RWPE2 (cell line): ENCODE results near the gene MRPL36.
A peak's percentile ranks its signal among the peaks of the same experiment; 100 is the strongest.

Experiments used
- ATAC-seq: fragments of 200-7000 bp; cut with Tn5 transposase; 3 replicates; pipeline ENCODE4 v1.9.1; 2021; ENCODE audit warnings: low read depth
- DNase-seq: peaks from one replicate; pipeline ENCODE4 v3.0.0-alpha.2; 2020; ENCODE audit warnings: low spot score
- H3K27ac ChIP-seq: fragments of 450-650 bp; 2 replicates; pipeline ENCODE4 v1.5.1; 2017; ENCODE audit warnings: mild to moderate bottlenecking; ENCODE audit not compliant: poor library complexity, severe bottlenecking
- H3K27me3 ChIP-seq: fragments of 250-450 bp; sonication (Bioruptor Pico); 2 replicates; pipeline ENCODE4 v1.5.1; 2021; ENCODE audit warnings: mild to moderate bottlenecking, moderate library complexity; ENCODE audit not compliant: insufficient read depth, poor library complexity, severe bottlenecking
- H3K36me3 ChIP-seq: fragments of 250-450 bp; sonication (Bioruptor Pico); 2 replicates; pipeline ENCODE4 v1.5.1; 2020; ENCODE audit warnings: low read depth, mild to moderate bottlenecking, moderate library complexity
- H3K4me1 ChIP-seq: fragments of 250-450 bp; sonication (Bioruptor Pico); 2 replicates; pipeline ENCODE4 v1.5.1; 2021; ENCODE audit warnings: mild to moderate bottlenecking, moderate library complexity; ENCODE audit not compliant: insufficient read depth, poor library complexity, severe bottlenecking
- H3K4me3 ChIP-seq: fragments of 250-450 bp; sonication (Bioruptor Pico); 2 replicates; pipeline ENCODE4 v1.5.1; 2021; ENCODE audit warnings: mild to moderate bottlenecking, moderate library complexity; ENCODE audit not compliant: severe bottlenecking
- H3K9me3 ChIP-seq: fragments of 250-450 bp; sonication (Bioruptor Pico); 2 replicates; pipeline ENCODE4 v1.5.1; 2021; ENCODE audit warnings: mild to moderate bottlenecking, moderate library complexity; ENCODE audit not compliant: severe bottlenecking
- CTCF ChIP-seq: fragments of 450-650 bp; IDR thresholded peaks from one replicate; pipeline ENCODE4 v1.5.1; 2017; ENCODE audit warnings: mild to moderate bottlenecking, moderate library complexity; ENCODE audit not compliant: poor library complexity, severe bottlenecking

Gene MRPL36

GRCh38 chr5:1838013-1838412 is 38.4 kb upstream of the MRPL36 start:
- no peaks in the 10 kb centered on the region for H3K36me3 ChIP-seq
- no peaks in the 10 kb centered on the region for H3K9me3 ChIP-seq
- no peak for TF ChIP-seq CTCF
- H3K27me3 ChIP-seq, result peaks cover 7% of the 10 kb centered on the region
- no peak overlapping the region for H3K4me3 ChIP-seq
- H3K27ac ChIP-seq, result no peak overlapping the region
- no peaks in the 10 kb centered on the region for H3K4me1 ChIP-seq
- DNase-seq, result peak; percentile 53
- no peak for ATAC-seq

DNA sequence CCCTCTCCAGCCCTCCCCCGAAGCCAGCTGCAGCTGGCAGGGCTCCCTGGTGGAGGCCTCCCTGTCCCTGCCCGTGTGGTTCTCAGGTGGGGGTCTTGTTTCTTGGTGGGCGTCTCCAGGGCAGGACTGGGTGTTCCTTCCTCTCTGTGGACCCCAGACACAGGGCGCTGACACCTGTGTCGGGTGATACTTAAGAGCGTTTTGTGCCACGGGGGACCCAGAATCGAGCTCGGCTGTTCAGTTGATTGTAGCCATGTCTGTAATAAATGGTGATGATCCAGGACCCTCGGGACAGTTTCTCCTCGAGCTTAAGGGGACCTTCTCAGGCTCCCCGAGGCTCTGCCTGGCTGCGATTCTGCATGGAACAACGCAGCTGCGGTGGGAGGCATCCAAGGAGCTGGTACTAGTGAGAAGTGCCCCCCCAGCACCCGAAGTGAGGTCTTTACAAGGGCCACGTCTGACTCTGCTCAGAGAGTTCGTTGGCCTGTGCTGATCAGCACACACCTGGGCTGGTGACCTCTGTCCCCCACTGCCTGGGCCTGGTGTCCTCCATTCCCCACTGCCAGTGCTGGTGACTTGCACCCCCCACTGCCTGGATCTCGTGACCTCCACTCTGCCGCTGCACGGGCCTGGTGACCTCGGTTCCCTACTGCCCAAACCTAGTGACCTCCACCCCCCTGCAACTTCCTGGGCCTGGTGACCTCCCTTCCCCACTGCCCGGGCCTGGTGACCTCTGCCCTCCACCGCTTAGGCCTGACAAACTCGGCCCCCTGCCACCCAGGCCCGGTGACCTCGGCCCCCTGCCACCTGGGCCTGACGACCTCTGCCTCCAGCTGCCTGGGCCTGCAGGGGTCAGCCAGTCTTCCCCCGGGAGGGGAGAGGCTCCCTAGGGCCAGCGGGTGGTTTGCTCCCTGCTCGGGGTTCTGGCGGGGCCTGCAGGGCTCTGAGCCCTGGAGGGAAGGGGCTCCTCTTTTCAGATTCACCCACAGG is 37.5 kb upstream of the MRPL36 start:
- H3K27me3 ChIP-seq, result peaks cover 4% of the 10 kb centered on the region
- no peaks in the 10 kb centered on the region for H3K36me3 ChIP-seq
- peak; percentile 61 for DNase-seq

DNA sequence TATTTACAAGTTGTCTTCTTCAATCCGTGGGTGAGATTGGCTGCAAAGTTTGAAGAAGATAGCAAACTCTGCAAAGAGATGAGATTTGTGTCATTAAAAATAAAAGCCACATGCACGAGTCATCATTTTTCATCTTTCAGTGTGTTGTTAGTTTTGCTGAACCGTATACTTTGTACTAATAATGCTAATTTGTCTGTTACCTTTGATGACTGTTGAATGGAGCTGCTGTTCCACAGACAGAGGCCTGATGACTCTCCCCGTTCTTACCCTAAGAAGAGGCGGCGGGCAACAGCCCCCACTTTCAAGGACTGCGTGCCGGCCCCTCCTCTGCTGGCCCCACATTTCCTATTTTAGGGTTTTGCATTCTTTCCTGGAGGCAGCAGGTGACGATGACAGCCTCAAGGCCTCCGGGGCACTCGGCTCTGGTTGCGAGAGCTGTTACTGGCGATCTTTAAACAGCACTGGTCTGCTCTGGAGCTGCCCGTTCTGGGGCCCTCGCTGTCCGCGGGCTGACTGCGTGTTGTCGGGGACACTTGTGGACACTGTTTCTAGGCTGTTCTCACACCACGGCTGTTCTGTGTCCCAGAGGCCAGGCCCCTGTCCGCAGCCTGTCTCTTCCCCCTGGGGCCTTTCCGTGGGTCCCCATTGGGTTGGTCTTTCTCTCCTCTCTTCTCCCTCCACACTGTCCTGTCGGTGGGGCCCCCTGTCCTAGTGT is 36.7 kb upstream of the MRPL36 start:
- Histone ChIP-seq H3K36me3 (no peaks in the 10 kb centered on the region), H3K4me1 (no peaks in the 10 kb centered on the region), H3K27ac (no peak overlapping the region), H3K9me3 (no peaks in the 10 kb centered on the region), H3K4me3 (no peak overlapping the region), H3K27me3 (no peaks in the 10 kb centered on the region)
- ATAC-seq, result no peak
- no peak for TF ChIP-seq CTCF
- peak; percentile 58 for DNase-seq

More for the DNA sequence above, 37.5 kb upstream of the MRPL36 start:
- no peak overlapping the region for H3K4me3 ChIP-seq
- ATAC-seq, result no peak
- no peak for TF ChIP-seq CTCF
- H3K27ac ChIP-seq, result no peak overlapping the region
- no peaks in the 10 kb centered on the region for H3K9me3 ChIP-seq
- no peaks in the 10 kb centered on the region for H3K4me1 ChIP-seq

DNA sequence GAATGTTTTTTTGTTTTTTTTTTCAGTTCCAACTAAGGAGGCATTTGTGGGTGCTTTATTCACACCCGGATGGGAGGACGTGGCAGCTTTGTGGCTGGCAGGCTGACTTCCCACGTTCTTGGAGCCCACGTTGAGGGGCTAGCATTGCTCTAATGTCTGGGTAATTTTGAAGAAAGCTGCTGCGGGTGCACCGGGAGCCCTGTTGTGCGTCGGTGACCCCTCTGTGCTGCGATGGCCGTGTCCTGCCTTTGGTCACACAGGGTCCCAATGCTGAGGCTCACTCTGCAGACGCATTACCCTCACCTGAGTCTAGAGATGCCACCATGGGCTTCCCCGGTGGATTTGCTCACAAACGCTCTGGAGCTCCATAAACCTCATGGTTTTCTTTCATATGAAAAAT is 35.8 kb upstream of the MRPL36 start:
- no peak for TF ChIP-seq CTCF
- DNase-seq (peak; percentile 42), ATAC-seq (no peak)
- Histone ChIP-seq H3K27ac (no peak overlapping the region), H3K4me1 (no peaks in the 10 kb centered on the region), H3K4me3 (no peak overlapping the region), H3K36me3 (no peaks in the 10 kb centered on the region), H3K9me3 (no peaks in the 10 kb centered on the region), H3K27me3 (no peaks in the 10 kb centered on the region)
